Activated CD4-positive, alpha-beta T cell treated with anti-CD3 and anti-CD28 coated beads for 36 hours (primary cell): ENCODE measurements around the gene NANOG. TPM values are rescaled to one million over a fixed set of nuclear protein-coding genes. Genes with fewer than 3 reads are reported as not detected.
"Not testable (repeated sequence)": the region's sequence is repeated elsewhere in the genome, so short reads cannot be mapped to it uniquely, and the experiment has no call there.

ENCODE experiments used
- ATAC-seq: fragments of 200-7000 bp; cut with Tn5 transposase; one replicate; pipeline ENCODE4 v1.10.0; 2021; ENCODE audit warnings: mild to moderate bottlenecking, moderate library complexity
- CTCF ChIA-PET: fragments of 350-600 bp; sonication (Branson Sonifier 250); formaldehyde crosslinking; loops from one replicate; lab custom pipeline; 2021; ENCODE audit warnings: antibody characterized with exemption; lab: Charles Lee
- POLR2A ChIA-PET: fragments of 350-600 bp; sonication (Branson Sonifier 250); formaldehyde crosslinking; loops from one replicate; lab custom pipeline; 2021; ENCODE audit warnings: antibody characterized with exemption, inconsistent platforms; lab: Charles Lee
- DNase-seq: peaks from one replicate; pipeline ENCODE4 v3.0.0-alpha.2; 2020
- H3K27ac Mint-ChIP-seq: one replicate; pipeline ENCODE4 v1.8.0; 2021; ENCODE audit warnings: mixed read lengths
- H3K27me3 Mint-ChIP-seq: one replicate; pipeline ENCODE4 v1.8.0; 2021; ENCODE audit warnings: mixed read lengths
- H3K36me3 Mint-ChIP-seq: one replicate; pipeline ENCODE4 v1.8.0; 2021; ENCODE audit warnings: low read depth, mixed read lengths
- H3K4me1 Mint-ChIP-seq: one replicate; pipeline ENCODE4 v1.8.0; 2021; ENCODE audit warnings: mixed read lengths
- H3K4me3 Mint-ChIP-seq: one replicate; pipeline ENCODE4 v1.8.0; 2021; ENCODE audit warnings: mild to moderate bottlenecking, moderate library complexity, mixed read lengths
- H3K9me3 Mint-ChIP-seq: one replicate; pipeline ENCODE4 v1.8.0; 2021; ENCODE audit warnings: low read depth, mixed read lengths
- intact Hi-C, 2 experiments: fragments of 100-400 bp; cut with DNase I in 1 of 2; cut with micrococcal nuclease in 1 of 2; formaldehyde crosslinking; loops; one replicate each; pipeline versions ENCODE4 v1.14.2 to v1.15.1; 2022 to 2024; cut with DNase I, micrococcal nuclease
- total RNA-seq, 2 experiments: library from RNA; stranded (reverse); gene quantifications; one replicate each; pipeline ENCODE4 v1.2.3, GENCODE V29; 2021

The NANOG gene
- total RNA-seq, 2 experiments from 2014 or later, result not detected

GRCh38 chr12:7839226-7839625 is 50.0 kb downstream of the NANOG start:
- CTCF ChIA-PET, H3K4me1 Mint-ChIP-seq, H3K27me3 Mint-ChIP-seq, H3K27ac Mint-ChIP-seq, DNase-seq, intact Hi-C loops, H3K9me3 Mint-ChIP-seq, H3K4me3 Mint-ChIP-seq, H3K36me3 Mint-ChIP-seq, ATAC-seq, POLR2A ChIA-PET: not testable (repeated sequence)

- CTCF ChIA-PET, H3K9me3 Mint-ChIP-seq, H3K4me1 Mint-ChIP-seq, POLR2A ChIA-PET, H3K27me3 Mint-ChIP-seq, H3K27ac Mint-ChIP-seq, ATAC-seq, H3K36me3 Mint-ChIP-seq, H3K4me3 Mint-ChIP-seq, DNase-seq, intact Hi-C loops: not testable (repeated sequence)
These were observed 50.6 kb downstream of the NANOG start for GRCh38 chr12:7839848-7840247.

- H3K36me3 Mint-ChIP-seq, intact Hi-C loops, ATAC-seq, H3K27me3 Mint-ChIP-seq, H3K4me1 Mint-ChIP-seq, H3K4me3 Mint-ChIP-seq, H3K9me3 Mint-ChIP-seq: not testable (repeated sequence)
- CTCF ChIA-PET, result interaction anchor here (0.7 kb wide), 1 partner anchor 8 kb away, joined by 3 read pairs; no protein-coding TSS in a partner anchor
- POLR2A ChIA-PET, result interaction anchor here (0.6 kb wide), 1 partner anchor 24 kb away, joined by 4 read pairs; no protein-coding TSS in a partner anchor
- peak overlapping the region; percentile 9 for H3K27ac Mint-ChIP-seq
- DNase-seq, result peak; percentile 22
These were observed 53.2 kb downstream of the NANOG start for GRCh38 chr12:7842444-7842843.

DNA sequence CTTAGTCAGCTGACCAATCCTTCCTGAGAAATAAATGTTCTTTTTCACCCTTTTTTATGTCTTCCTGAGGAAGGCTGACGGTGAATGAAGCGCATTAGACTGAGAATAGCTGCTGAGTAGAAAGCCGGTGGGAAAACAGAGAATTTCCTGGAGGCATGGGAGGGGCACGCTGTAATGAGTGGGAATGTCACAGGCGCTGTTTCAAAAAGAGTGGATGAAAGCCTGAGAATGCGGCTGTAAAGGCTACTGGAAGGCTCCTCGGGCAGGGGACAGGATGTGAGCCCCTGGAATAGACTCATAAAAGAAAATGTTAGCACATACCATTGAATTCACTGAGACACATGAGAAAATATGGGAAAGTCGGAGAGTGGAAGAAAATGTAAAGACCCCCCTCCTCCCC is 53.9 kb downstream of the NANOG start:
- H3K4me1 Mint-ChIP-seq, result peaks cover 13% of the 10 kb centered on the region
- CTCF ChIA-PET, H3K36me3 Mint-ChIP-seq, intact Hi-C loops, H3K27ac Mint-ChIP-seq, DNase-seq, H3K4me3 Mint-ChIP-seq, H3K9me3 Mint-ChIP-seq, POLR2A ChIA-PET: not testable (repeated sequence)
- peaks cover 10% of the 10 kb centered on the region for H3K27me3 Mint-ChIP-seq
- peak; percentile 38 for ATAC-seq

GRCh38 chr12:7843583-7843982 is 54.4 kb downstream of the NANOG start:
- CTCF ChIA-PET, DNase-seq, H3K36me3 Mint-ChIP-seq, H3K9me3 Mint-ChIP-seq, intact Hi-C loops: not testable (repeated sequence)
- POLR2A ChIA-PET, result interaction anchor here (0.6 kb wide), 1 partner anchor 254 kb away, joined by 10 read pairs; no protein-coding TSS in a partner anchor
- Mint-ChIP-seq H3K4me1 (peaks cover 13% of the 10 kb centered on the region), H3K27me3 (peaks cover 10% of the 10 kb centered on the region), H3K27ac (peak overlapping the region; percentile 76), H3K4me3 (peak overlapping the region; percentile 43)
- peak; percentile 96 for ATAC-seq

DNA sequence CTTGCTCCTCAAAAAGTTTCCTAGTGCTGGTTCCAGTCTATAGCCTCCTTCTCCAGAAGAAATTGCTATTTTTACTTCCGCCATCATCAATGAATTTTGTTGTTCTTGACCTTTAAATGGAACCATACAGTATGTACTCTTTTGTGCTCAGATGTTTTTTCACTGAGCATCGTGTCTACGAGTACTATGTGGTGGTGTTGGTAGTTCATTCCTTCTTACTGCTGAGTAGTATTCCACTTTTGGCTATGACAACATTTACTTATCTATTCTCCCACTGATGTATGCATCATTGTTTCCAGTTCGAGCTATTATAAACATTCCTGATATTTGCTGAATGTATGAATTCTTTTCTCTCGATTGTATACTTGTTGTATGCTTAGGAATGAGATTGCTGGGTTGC is 54.9 kb downstream of the NANOG start:
- H3K27ac Mint-ChIP-seq, result no peak overlapping the region
- CTCF ChIA-PET, result no interaction called here
- H3K27me3 Mint-ChIP-seq, result peaks cover 12% of the 10 kb centered on the region
- intact Hi-C loops, result no loop called here
- no peak overlapping the region for H3K4me3 Mint-ChIP-seq
- POLR2A ChIA-PET, result interaction anchor here (0.6 kb wide), 1 partner anchor 254 kb away, joined by 10 read pairs; no protein-coding TSS in a partner anchor
- ATAC-seq (no peak), DNase-seq (no peak)
- no peaks in the 10 kb centered on the region for H3K36me3 Mint-ChIP-seq
- H3K4me1 Mint-ChIP-seq, result peaks cover 13% of the 10 kb centered on the region
- H3K9me3 Mint-ChIP-seq, result no peaks in the 10 kb centered on the region

DNA sequence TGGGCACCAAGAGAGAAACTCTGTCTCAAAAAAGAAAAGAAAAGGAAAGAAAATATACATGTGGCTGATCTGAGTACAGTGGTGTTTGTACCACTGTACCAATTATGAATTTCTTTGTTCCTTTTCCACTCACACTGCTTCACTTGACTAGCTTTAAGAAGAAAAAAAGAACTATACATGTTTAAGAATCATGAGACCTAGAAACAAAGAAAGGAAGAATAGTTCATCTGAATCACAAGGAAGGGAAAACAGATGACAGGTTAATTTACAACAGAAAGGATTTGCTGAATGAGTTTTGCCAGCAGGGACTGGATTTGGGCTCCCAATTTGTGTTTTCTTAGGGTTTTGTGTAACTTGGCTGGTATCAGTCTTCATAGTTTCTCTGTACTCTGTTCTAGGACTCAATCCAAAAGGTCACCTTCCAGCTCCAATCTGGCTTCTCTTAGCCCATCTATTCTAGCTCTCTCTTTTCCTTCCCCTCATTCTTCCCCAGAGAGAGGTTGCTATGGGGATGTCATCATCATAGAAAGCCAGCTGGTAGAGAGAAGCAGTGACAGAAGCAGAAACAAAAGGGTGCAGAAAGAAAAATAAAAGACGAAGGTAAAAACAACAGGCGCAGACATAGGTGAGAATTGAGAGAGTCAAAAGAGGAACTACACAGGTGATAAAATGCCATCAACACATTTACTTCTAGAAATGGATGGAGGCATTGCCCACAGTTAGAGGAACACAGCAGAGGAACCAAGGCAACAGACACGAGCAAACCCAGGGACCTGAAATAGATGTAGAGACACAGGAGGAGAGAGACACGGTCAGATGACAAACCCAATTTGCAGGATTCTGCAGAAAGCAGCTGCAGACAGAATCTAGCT is 58.3 kb downstream of the NANOG start:
- peaks cover 11% of the 10 kb centered on the region for H3K4me1 Mint-ChIP-seq
- DNase-seq, H3K9me3 Mint-ChIP-seq, H3K36me3 Mint-ChIP-seq, ATAC-seq, H3K27ac Mint-ChIP-seq, CTCF ChIA-PET, H3K4me3 Mint-ChIP-seq, intact Hi-C loops: not testable (repeated sequence)
- peaks cover 18% of the 10 kb centered on the region for H3K27me3 Mint-ChIP-seq
- POLR2A ChIA-PET, result interaction anchor here (0.6 kb wide), 1 partner anchor 240 kb away, joined by 3 read pairs; no protein-coding TSS in a partner anchor

- intact Hi-C loops, ATAC-seq, H3K36me3 Mint-ChIP-seq, H3K4me3 Mint-ChIP-seq, H3K9me3 Mint-ChIP-seq, CTCF ChIA-PET, DNase-seq, H3K27ac Mint-ChIP-seq: not testable (repeated sequence)
- POLR2A ChIA-PET, result interaction anchor here (0.6 kb wide), 1 partner anchor 239 kb away, joined by 3 read pairs; no protein-coding TSS in a partner anchor
- peaks cover 20% of the 10 kb centered on the region for H3K27me3 Mint-ChIP-seq
- H3K4me1 Mint-ChIP-seq, result peaks cover 11% of the 10 kb centered on the region
These were observed 58.9 kb downstream of the NANOG start for GRCh38 chr12:7848098-7848422.

Other genes with a start within 250 kb of the NANOG start
- not detected for gene APOBEC1, start 123.5 kb upstream of the NANOG start, total RNA-seq
- gene GDF3, start 93.6 kb upstream of the NANOG start, total RNA-seq, result not detected
- gene DPPA3, start 78.0 kb upstream of the NANOG start, total RNA-seq, result not detected
- gene CLEC4C, start 42.0 kb upstream of the NANOG start, total RNA-seq, result not detected
- gene NANOGNB, start 24.2 kb upstream of the NANOG start, total RNA-seq, result not detected
- gene SLC2A14, start 83.5 kb downstream of the NANOG start, total RNA-seq, result under 1 TPM; 0.19 to 0.25 TPM
- 100 to 1,000 TPM; 396 to 511 TPM for gene SLC2A3, start 146.8 kb downstream of the NANOG start, total RNA-seq
- gene FOXJ2, start 243.3 kb downstream of the NANOG start, total RNA-seq, result 10 to 100 TPM; 14.8 to 16.5 TPM